GM23338 (cell line): ENCODE measurements around the gene C16orf95.

Source experiments
- CREB1 ChIP-seq: fragments of 250-450 bp; sonication (Bioruptor Pico); IDR thresholded peaks from 2 replicates; pipeline ENCODE4 v1.5.0; 2020; ENCODE audit warnings: low read depth, mild to moderate bottlenecking, moderate library complexity
- EZH2 ChIP-seq: fragments of 200-600 bp; sonication (generic); IDR thresholded peaks from one replicate; pipeline ENCODE4 v1.8.0; 2017; ENCODE audit warnings: antibody characterized with exemption, mild to moderate bottlenecking, low read depth; ENCODE audit not compliant: unreplicated experiment
- JUNB ChIP-seq: IDR thresholded peaks from one replicate; pipeline ENCODE4 v1.6.1; 2016; ENCODE audit warnings: antibody characterized with exemption; ENCODE audit not compliant: unreplicated experiment
- NANOG ChIP-seq: IDR thresholded peaks from 2 replicates; pipeline ENCODE4 v1.6.1; 2016; ENCODE audit warnings: antibody characterized with exemption, borderline replicate concordance
- POLR2AphosphoS5 ChIP-seq: IDR thresholded peaks from 2 replicates; pipeline ENCODE4 v1.6.1; 2016; ENCODE audit warnings: antibody characterized with exemption, low read depth
- ZNF114 ChIP-seq: fragments of 250-450 bp; sonication (Bioruptor Pico); IDR thresholded peaks from 2 replicates; pipeline ENCODE4 v1.5.0; 2020; ENCODE audit warnings: mild to moderate bottlenecking, moderate library complexity
- TF ChIP-seq, protein P1 (sequence below), 2 experiments: fragments of 200-600 bp in 1 of 2; sonication (generic) in 1 of 2; conservative IDR thresholded peaks; 2 replicates each; pipeline versions ENCODE4 v1.5.1 to v1.6.1; 2016 to 2017; ENCODE audit warnings: antibody characterized with exemption in 2 of 2, low read depth in 2 of 2, mild to moderate bottlenecking in 2 of 2, moderate library complexity in 1 of 2
- TF ChIP-seq, protein P2 (sequence below): IDR thresholded peaks from 2 replicates; pipeline ENCODE4 v1.6.1; 2016; ENCODE audit warnings: antibody characterized with exemption

DNA sequence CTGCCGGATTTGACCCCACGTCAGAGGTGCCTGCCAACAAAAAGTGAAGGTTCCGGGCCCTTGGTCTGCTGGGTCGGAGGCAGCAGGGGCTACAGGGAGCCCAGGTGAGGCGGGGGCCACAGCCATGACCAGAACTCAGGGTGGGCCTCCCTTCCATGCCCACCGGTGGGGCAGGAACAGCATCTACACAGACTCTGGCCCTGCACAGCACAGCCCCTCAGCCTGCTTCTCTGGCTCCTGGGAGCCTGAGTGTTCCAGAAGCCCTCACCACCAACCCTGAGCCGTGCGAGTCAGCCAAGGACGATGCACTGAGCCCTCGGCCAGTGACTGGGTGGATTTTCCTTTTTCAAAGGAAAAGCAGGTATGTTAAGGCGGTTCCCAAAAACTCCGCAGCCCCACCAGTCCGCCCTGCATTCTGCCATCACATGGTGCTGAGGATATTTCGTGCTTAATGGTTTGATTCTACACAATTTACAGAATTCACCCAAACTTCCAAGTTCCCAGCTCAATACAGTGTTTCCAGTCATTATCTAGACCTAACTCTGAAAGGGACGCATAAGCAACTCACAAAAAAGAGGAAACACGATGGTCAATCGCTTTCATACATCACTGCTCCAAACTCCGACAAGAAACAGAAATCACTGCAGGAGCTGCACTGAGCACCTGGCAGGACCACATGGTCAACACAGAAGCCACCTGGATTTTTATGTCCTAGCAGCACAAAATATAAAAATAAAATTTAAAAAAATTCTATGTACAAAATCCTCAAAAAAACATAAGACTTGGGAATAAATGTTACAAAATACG lies 19.4 kb upstream of the C16orf95 start:
- TF ChIP-seq EZH2 (no peak), POLR2AphosphoS5 (no peak), JUNB (no peak), ZNF114 (CRISPR knock-in tag) (no peak), NANOG (no peak), CREB1 (no peak)
- TF ChIP-seq, protein P1, sequence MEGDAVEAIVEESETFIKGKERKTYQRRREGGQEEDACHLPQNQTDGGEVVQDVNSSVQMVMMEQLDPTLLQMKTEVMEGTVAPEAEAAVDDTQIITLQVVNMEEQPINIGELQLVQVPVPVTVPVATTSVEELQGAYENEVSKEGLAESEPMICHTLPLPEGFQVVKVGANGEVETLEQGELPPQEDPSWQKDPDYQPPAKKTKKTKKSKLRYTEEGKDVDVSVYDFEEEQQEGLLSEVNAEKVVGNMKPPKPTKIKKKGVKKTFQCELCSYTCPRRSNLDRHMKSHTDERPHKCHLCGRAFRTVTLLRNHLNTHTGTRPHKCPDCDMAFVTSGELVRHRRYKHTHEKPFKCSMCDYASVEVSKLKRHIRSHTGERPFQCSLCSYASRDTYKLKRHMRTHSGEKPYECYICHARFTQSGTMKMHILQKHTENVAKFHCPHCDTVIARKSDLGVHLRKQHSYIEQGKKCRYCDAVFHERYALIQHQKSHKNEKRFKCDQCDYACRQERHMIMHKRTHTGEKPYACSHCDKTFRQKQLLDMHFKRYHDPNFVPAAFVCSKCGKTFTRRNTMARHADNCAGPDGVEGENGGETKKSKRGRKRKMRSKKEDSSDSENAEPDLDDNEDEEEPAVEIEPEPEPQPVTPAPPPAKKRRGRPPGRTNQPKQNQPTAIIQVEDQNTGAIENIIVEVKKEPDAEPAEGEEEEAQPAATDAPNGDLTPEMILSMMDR (conservative IDR thresholded peaks at IDR 0.05; ENCODE audit: low read depth in 2 of 2): no peak
- TF ChIP-seq, protein P2, sequence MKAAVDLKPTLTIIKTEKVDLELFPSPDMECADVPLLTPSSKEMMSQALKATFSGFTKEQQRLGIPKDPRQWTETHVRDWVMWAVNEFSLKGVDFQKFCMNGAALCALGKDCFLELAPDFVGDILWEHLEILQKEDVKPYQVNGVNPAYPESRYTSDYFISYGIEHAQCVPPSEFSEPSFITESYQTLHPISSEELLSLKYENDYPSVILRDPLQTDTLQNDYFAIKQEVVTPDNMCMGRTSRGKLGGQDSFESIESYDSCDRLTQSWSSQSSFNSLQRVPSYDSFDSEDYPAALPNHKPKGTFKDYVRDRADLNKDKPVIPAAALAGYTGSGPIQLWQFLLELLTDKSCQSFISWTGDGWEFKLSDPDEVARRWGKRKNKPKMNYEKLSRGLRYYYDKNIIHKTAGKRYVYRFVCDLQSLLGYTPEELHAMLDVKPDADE: no peak
